GM12892 (cell line): Measurements from ENCODE around the gene CXCL16.

Experiments used
- POLR2A ChIP-seq: IDR thresholded peaks from 2 replicates; pipeline ENCODE4 v1.6.1; 2011; ENCODE audit warnings: low read depth, low read length, control low read depth
- POLR2AphosphoS5 ChIP-seq: IDR thresholded peaks from 2 replicates; pipeline ENCODE4 v1.6.1; 2011; ENCODE audit warnings: low read depth, low read length, control low read depth
- TAF1 ChIP-seq: IDR thresholded peaks from 2 replicates; pipeline ENCODE4 v1.6.1; 2011; ENCODE audit warnings: low read depth, mild to moderate bottlenecking, control low read depth, low read length, borderline replicate concordance

GRCh38 chr17:4711661-4712181 lies 28.0 kb downstream of the CXCL16 start:
- no peak for TF ChIP-seq POLR2AphosphoS5
- no peak for TF ChIP-seq TAF1
- TF ChIP-seq POLR2A, result no peak
